HG02610 (cell line): ENCODE measurements around the gene BPIFB6.

Experiments used
- ATAC-seq: cut with Tn5 transposase; IDR thresholded peaks from one replicate; pipeline ENCODE4 v1.9.1; 2021; ENCODE audit warnings: mild to moderate bottlenecking, moderate library complexity; ENCODE audit not compliant: unreplicated experiment

BPIFB6 gene

GRCh38 chr20:33000802-33001466, 30.5 kb upstream of the BPIFB6 start:
- no peak for ATAC-seq

DNA sequence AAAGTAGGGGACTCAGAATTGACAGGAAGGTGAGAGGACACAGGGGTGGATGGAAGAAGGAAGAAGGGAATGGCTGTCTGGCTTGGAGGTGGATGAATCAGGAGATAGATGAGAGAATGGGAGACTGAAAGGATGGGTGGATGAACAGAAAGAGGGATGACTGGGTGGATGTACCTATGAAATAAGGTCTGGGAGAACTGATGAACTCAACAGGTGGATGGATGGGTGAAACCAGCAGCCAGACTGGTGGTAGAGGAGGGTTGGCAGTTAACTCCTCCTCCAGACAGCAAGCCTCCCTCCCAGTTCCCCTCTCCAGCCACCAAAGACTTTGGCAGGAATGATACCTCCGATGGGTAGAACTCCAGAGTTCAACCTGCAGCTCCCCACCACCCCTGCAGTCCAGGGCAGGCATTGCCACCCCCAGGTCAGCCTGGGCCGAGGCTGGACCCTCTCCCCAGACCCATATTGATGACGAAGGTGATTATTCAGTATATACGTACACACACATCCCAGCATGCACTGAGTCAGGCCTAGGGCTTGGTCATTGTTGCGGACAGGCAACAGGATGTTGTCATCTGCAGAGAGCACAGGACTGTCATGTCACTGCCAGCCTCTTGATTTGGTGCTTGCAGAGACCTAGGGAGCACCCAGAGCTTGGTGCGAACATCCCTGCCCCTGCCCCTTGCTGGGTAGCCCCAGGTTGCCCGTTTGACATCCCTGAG, 29.2 kb upstream of the BPIFB6 start:
- no peak for ATAC-seq

DNA sequence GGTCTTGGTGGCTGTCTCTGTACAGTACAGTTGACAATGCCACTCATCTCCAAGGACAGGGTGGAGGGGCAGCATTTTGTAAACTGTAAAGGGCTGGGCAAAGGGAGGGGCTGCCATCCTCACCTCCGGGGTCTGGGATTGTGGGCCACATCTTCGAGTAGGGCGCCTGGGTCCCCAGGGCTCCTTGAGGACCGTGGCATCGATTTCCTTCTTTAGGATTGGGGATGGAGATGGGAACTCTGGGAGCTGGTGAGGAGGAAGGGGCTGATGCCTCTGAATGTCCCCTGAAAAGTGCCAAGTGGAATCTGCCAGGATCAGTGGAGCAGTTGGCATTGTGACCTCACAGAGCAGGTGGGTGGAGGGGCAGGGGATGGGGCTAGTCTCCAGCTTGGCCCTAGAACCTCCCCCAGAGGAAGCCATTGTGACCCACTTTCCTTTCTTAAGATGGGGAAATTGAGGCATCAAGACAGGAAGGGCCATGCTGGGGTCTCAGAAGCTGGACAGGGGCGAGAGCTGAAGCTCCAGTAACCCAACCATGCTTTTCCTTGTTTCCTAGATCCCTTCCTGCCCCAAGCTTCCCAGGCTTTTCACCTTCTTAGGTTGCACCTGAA, 27.2 kb upstream of the BPIFB6 start, which contains the start of gene SUN5:
Gene SUN5, minus strand, starts transcription at position 293 of the 611 bp plus-strand sequence. Its CDS starts 93 bp downstream, at position 200.
- no peak for ATAC-seq

DNA sequence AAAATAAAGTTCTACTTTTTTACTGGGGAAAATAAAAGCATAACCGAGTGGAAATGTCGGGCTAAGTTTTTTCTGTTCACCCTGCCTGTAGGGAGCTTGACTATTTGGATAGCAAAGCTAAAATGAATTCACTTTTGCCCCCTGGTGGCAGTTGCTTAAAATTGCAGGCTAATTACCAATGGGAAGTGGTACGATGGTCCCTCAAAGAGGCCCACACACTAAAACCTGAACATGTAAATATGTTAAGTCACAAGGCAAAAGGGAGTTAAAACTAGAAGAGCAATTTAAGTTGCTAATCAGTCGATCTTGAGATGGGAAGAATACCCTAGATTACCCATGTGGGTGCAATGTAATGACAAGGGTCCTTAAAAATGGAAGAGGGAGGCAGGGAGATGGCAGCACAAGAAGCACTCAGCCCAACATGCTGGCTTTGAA, 26.3 kb upstream of the BPIFB6 start:
- no peak for ATAC-seq

DNA sequence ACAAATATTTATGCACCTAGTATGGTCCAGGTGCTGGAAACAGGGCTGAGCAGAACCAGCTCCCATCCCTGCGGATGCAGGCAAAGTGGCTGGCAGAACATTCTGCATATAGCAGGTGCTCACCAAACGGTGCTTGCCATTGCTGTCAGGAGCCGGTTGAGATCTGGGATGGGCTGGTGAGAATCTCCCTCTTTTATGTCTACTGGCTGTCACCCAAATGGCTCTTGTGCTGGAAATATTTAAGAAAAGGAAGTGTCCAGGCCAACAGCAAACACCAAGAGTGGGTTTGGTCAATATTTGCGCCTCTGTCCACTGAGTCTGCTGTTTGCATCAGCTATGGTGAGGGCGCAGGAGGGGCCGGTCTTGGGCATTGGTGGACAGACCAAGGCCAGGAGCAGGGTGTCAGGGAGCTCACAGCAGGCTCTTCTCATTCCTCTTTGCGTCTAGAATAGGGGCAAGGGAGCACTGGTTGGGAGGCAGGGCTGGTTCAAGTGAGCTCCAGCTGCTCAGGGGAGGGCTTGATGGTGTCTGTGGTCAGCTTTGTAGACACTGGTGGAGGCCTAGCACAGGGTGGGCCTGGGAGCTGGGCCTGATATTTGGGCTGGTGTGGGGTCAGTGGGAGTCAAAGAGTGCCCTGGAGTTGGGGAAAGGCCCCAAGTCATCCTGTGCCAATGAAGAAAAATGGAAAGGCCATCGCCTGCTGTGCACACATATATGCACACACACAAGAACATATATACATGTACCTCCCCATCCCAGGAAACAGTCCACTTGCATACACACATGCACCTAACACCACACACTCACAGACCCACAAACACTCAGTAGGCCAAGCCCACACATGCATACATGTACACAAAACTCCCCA, 25.3 kb upstream of the BPIFB6 start:
- no peak for ATAC-seq

DNA sequence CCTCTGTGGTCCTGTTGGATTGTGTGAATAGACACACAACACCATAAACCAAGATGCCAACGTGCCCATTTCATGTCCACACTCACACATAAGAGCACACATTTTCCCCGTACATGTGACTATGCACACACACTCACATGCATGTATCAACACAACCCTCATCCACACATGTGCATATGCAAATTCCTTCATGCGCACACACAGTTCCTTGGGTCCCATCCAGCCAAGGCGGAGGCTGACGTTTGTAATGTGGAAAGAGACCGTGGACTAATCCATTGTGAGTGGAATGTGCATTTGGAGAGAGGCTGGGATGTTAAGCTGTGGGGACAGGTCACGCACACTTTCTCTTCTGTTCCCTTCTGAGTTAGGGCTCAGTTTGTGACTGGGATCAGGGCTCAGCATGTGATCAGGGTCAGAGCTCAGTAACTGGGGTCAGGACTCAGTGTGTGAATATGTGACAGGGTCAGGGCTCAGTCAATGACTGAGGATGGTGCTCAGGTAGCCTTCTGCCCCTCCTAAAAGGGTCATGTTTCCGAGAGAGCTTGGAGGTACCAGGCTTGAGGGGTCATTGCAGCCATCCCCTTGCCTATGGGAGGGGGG, 24.6 kb upstream of the BPIFB6 start:
- ATAC-seq = no peak

DNA sequence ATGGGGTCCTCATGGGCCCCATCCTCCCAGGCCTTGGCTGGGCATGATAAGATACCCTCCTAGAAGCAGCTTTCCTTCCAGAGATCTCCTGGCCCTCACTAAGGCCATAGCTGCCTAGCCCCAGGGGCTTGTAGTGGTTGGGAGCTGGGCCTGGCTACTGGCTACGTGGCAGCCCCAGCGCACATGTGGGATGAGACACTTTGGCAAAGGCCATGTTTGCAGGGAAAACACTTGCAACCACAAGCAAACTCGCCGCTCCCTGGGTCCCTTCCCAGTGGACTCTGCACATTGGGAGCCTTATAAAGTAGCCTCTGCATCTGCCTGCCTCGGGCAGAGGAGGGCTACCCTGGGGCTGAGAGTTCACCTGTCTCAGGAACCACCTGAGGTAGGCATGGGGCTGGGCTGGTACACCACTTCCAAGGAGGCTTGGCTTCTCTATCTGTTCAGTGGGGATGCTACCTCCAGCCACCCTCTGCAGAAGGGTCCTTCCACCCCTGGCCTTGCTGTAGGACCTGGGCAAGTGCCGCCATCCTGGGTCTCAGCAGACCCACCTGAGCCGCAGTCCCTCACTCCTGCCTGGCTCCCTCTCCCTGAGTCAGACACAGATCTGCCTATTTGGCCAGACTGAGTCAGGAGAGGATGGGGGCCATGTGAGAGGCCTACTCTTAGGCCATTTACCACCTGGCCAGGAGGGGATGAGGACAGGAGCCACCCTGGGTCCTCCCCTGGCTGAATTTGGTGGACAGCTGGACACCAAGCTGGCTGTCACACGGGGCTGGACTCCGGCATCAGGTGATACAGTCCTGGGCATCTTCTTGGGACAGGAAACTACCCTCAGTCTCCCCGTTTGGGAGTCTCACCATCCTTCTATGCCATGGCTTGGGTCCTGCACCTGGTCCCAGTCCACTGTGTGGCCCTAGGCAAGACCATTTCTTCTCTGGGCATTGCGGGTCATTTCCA, 23.8 kb upstream of the BPIFB6 start, which contains the start of gene BPIFB2:
Gene BPIFB2, plus strand, starts transcription at position 329 of the 960 bp plus-strand sequence. CDS start 871 bp downstream, outside the sequence.
- no peak for ATAC-seq

DNA sequence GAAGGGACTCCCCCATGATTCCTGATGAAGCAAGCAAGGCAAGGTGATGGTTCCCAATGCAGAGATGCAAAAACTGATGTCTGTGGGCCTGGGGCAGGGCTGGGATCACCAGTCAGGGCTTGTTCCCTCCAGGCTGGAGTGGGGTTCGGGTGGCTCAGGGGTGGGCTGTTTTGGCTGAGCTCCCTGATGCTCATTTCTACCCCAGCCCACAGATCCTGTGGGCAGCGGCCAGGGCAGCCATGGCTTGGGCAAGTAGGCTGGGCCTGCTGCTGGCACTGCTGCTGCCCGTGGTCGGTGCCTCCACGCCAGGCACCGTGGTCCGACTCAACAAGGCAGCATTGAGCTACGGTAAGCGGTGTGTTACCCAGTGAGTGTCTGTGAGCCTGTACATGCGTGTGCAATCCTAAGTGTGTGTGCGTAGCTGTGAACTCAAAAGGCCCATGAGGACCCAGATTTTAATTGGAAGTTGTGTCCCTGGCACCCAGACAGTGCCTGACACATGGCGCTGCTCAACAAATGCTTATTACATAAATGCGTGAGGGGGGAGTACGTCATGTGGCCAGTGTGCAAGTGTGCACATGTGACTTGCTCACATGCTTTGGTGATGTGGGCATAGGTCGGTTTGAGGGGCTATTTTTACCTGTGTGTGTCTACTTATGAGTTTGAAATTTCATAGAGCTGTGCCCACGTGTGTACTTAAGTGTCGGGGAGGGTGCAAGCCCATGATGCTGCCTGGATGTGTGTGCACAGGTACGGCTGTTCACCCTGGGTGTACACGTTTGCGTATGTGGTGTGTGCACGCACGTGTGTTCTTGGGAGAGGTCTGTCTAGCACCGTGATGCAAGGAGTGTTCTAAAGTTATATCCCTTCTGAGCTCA, 22.9 kb upstream of the BPIFB6 start:
- no peak for ATAC-seq

- no peak for ATAC-seq
Measured at GRCh38 chr20:33009214-33010132, 22.0 kb upstream of the BPIFB6 start.

GRCh38 chr20:33010133-33010504, 21.3 kb upstream of the BPIFB6 start:
- ATAC-seq = no peak

DNA sequence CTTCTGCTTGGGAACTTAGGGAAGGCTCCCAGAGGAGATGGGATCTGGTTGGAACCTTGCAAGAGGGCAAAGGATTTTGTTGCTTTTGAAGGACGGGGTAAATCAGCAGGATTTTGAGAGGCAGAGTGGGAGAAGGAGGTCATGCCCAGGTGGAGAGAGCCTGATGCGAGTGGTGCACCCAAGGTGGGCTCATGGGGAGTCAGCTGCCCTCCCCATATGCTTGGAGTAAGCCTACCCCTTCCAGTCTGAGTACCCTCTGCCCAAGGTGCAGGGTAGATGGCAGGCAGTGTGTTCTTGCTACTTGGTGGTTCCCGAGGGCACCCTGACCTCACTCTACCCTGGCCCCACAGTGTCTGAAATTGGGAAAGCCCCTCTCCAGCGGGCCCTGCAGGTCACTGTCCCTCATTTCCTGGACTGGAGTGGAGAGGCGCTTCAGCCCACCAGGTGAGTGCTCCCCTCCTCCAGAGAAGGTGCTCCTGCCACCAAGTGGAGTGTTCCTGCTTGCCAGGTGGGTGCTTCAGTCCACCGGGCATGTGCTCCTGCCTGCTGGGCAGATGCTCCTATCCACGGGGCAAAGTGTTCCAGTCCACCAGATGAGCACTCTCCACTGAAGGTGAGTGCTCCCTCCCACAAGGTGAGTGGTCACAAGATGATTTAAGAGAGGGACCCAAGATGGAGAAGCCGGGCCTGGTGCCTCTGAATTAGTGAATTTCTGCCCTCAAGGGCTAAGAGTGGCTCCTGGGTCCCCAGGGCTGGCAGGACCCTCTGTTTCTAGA, 20.6 kb upstream of the BPIFB6 start:
- no peak for ATAC-seq

DNA sequence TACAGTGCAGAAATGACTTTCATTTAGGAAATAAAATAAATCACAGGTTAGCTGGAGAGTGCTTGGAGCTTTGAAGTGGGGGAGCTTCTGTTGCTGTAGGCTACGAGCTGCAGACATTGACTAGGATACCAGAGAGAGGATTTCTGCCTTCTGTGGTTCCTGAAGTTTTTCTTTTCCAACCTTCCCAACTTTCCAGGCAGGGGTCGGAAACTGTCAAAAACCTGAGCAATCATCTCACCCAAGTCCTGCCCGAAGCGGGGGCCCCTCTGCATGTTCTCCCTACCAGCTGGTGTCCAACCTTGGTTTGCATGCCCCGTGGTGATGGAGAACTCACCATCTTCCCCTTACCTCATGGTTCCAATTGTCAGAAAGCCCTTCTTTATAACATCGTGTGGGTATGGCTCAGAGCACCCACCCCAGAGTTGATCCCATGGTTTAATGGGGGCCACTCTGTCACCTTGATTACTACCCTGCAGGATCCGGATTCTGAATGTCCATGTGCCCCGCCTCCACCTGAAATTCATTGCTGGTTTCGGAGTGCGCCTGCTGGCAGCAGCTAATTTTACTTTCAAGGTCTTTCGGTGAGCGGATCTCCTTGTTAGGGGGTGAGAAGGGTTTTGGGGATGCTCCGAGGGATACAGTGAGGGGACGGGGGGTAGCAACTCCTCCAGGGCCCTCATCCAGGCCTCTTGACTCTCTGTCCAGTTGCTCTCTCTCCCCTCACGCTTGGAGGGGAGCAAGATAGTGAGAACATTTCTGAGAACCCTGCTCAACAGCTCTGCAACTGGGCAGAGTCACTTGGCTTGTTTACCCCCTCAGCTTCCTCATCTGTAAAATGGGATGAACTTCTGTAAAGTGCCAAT, 18.9 kb upstream of the BPIFB6 start:
- no peak for ATAC-seq

- ATAC-seq = no peak
Measured at GRCh38 chr20:33013701-33014326, 17.6 kb upstream of the BPIFB6 start.

- no peak for ATAC-seq
Measured at GRCh38 chr20:33014336-33015113, 16.9 kb upstream of the BPIFB6 start.

DNA sequence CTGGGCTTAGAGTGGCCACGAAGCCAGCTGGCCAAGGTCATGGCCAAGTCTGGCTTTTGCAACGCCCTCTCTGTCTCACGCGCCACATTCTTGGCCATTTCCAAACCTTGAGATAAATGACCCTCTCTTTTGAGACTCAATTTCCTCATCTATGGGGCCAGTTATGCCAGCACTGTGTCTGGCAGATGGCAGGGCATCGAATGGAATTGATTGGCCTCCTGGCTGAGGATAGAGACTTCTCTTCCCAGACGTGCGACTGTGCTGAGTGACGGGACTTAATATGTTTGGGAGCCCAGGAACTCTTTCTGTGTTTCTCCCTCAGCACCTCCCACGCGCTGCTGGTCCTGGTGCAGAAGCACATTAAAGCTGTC, 16.3 kb upstream of the BPIFB6 start:
- no peak for ATAC-seq
